T-helper 17 cell (primary cell): ENCODE results near the gene DNAJC2. TPM values are rescaled to one million over a fixed set of nuclear protein-coding genes. Genes with fewer than 3 reads are reported as not detected.

Experiments used
- ATAC-seq: fragments of 150-1000 bp; cut with Tn5 transposase; 2 replicates; pipeline ENCODE4 v1.10.0; 2021; ENCODE audit warnings: mild to moderate bottlenecking, moderate library complexity
- DNase-seq, 3 donors: peaks; one replicate each; pipeline versions ENCODE4 v3.0.0 to v3.0.0-alpha.2; 2020 to 2021
- H3K9me3 ChIP-seq: one replicate; pipeline ENCODE4 v1.7.0; 2013; ENCODE audit warnings: low read length, mild to moderate bottlenecking; ENCODE audit not compliant: control insufficient read depth, poor library complexity, severe bottlenecking
- H3K27ac Mint-ChIP-seq: one replicate; pipeline ENCODE4 v1.8.0; 2022; ENCODE audit warnings: mild to moderate bottlenecking, moderate library complexity, mixed read lengths
- H3K27me3 Mint-ChIP-seq: one replicate; pipeline ENCODE4 v1.8.0; 2022; ENCODE audit warnings: mixed read lengths
- H3K36me3 Mint-ChIP-seq: one replicate; pipeline ENCODE4 v1.8.0; 2022; ENCODE audit warnings: low read depth, mixed read lengths
- H3K4me1 Mint-ChIP-seq: one replicate; pipeline ENCODE4 v1.8.0; 2022; ENCODE audit warnings: mild to moderate bottlenecking, mixed read lengths
- H3K4me3 Mint-ChIP-seq: one replicate; pipeline ENCODE4 v1.8.0; 2022; ENCODE audit warnings: mild to moderate bottlenecking, moderate library complexity, mixed read lengths
- total RNA-seq, 4 donors: library from RNA in 2 of 4; stranded (reverse) in 2 of 4; gene quantifications; one replicate each; pipeline ENCODE4 v1.2.3 and lab custom pipeline; 2022 to 2026

The DNAJC2 gene
- total RNA-seq, 2 donors from 2014 or later, result 56.1 to 65.3 TPM

- peaks cover 2% of the 10 kb centered on the region for H3K36me3 Mint-ChIP-seq
- H3K9me3 ChIP-seq, result no peaks in the 10 kb centered on the region
- DNase-seq (no peak), ATAC-seq (no peak)
- H3K4me3 Mint-ChIP-seq, result no peak overlapping the region
- H3K4me1 Mint-ChIP-seq, result peaks cover 11% of the 10 kb centered on the region
- no peaks in the 10 kb centered on the region for H3K27me3 Mint-ChIP-seq
- no peak overlapping the region for H3K27ac Mint-ChIP-seq
Observed at GRCh38 chr7:103369432-103369831, 24.9 kb upstream of the DNAJC2 start.

- peaks cover 8% of the 10 kb centered on the region for H3K36me3 Mint-ChIP-seq
Observed at GRCh38 chr7:103349805-103350204, 5.2 kb upstream of the DNAJC2 start.

GRCh38 chr7:103348959-103349358 lies 4.4 kb upstream of the DNAJC2 start:
- H3K4me3 Mint-ChIP-seq, result peak overlapping the region; percentile 98
- no peaks in the 10 kb centered on the region for H3K9me3 ChIP-seq
- no peaks in the 10 kb centered on the region for H3K27me3 Mint-ChIP-seq
- H3K27ac Mint-ChIP-seq, result peak overlapping the region; percentile 96
- no peak for DNase-seq
- no peak for ATAC-seq
- peaks cover 45% of the 10 kb centered on the region for H3K4me1 Mint-ChIP-seq
- peaks cover 8% of the 10 kb centered on the region for H3K36me3 Mint-ChIP-seq

More at GRCh38 chr7:103349805-103350204, 5.2 kb upstream of the DNAJC2 start:
- no peaks in the 10 kb centered on the region for H3K27me3 Mint-ChIP-seq
- peaks cover 43% of the 10 kb centered on the region for H3K4me1 Mint-ChIP-seq
- DNase-seq, result no peak
- no peak for ATAC-seq
- H3K9me3 ChIP-seq, result no peaks in the 10 kb centered on the region
- H3K4me3 Mint-ChIP-seq, result peak overlapping the region; percentile 98
- peak overlapping the region; percentile 96 for H3K27ac Mint-ChIP-seq

GRCh38 chr7:103348452-103348851 lies 3.9 kb upstream of the DNAJC2 start:
- H3K27ac Mint-ChIP-seq, result peak overlapping the region; percentile 96
- peak overlapping the region; percentile 98 for H3K4me3 Mint-ChIP-seq
- no peaks in the 10 kb centered on the region for H3K27me3 Mint-ChIP-seq
- H3K36me3 Mint-ChIP-seq, result peaks cover 8% of the 10 kb centered on the region
- H3K9me3 ChIP-seq, result no peaks in the 10 kb centered on the region
- ATAC-seq (no peak), DNase-seq (no peak)
- peaks cover 49% of the 10 kb centered on the region for H3K4me1 Mint-ChIP-seq

GRCh38 chr7:103347507-103348267 lies 3.1 kb upstream of the DNAJC2 start, which contains the start of gene PSMC2:
Gene PSMC2 (plus strand): TSS chr7:103347643. CDS start chr7:103347712, 69 bp downstream.
- peak; percentile 66 for ATAC-seq
- peak within 1 kb of the TSS; percentile 98 for H3K4me3 Mint-ChIP-seq
- peak; percentile 52 to 70 (median 70) for DNase-seq
- no peaks in the 10 kb centered on the region for H3K27me3 Mint-ChIP-seq
- peaks cover 45% of the 10 kb centered on the region for H3K4me1 Mint-ChIP-seq
- H3K27ac Mint-ChIP-seq, result peak within 1 kb of the TSS; percentile 96
- peaks cover 8% of the 10 kb centered on the region for H3K36me3 Mint-ChIP-seq
- H3K9me3 ChIP-seq, result no peaks in the 10 kb centered on the region

DNA sequence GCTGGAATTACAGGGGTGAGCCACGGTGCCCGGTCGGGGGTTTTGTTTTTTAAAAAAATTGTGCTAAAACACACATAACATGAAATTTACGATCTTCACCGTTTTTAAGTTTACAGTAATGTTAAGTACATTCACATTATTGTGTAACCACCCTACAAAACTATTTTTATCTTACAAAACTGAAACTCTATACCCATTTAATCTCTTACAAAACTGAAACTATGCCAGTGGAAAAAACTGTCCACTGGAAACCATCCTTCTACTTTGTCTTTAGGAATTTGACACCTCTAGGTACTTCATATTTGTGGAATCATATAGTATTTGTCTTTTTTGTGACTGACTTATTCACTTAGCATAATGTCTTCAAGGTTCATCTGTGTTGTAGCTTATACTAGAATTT lies 1.8 kb upstream of the DNAJC2 start:
- no peak overlapping the region for H3K27ac Mint-ChIP-seq

GRCh38 chr7:103343758-103344452 lies 662 bp downstream of the DNAJC2 start:
- ATAC-seq, result peak; percentile 41
- Mint-ChIP-seq H3K36me3 (peaks cover 9% of the 10 kb centered on the region), H3K4me1 (peaks cover 45% of the 10 kb centered on the region), H3K27ac (peak overlapping the region; percentile 99), H3K4me3 (peak overlapping the region; percentile 100), H3K27me3 (no peaks in the 10 kb centered on the region)
- H3K9me3 ChIP-seq, result no peaks in the 10 kb centered on the region
- DNase-seq, result peak in 2 of 3 donors; percentile 13 to 19

More for the DNA sequence above, 1.8 kb upstream of the DNAJC2 start:
- Mint-ChIP-seq H3K4me1 (peaks cover 40% of the 10 kb centered on the region), H3K36me3 (peaks cover 6% of the 10 kb centered on the region), H3K4me3 (no peak overlapping the region), H3K27me3 (no peaks in the 10 kb centered on the region)
- ATAC-seq (no peak), DNase-seq (no peak)
- no peaks in the 10 kb centered on the region for H3K9me3 ChIP-seq

DNA sequence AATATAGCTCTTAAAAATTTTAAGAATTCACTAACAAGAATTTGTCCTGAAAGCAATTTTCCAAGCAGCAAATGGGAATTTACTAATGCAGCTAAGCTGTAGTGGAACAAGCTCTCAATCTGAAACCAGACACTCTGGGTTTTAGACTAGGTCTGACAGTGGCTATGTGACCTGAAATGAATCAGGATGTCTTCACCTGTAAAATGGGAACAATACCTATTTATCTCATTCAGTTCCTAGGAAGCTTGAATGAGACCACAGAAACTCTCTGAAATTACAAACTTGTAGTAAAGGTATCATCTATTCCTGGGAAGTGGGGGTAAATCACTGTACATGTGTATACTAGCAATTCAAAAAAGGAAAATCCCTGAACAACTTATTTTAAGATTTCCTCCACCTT lies 1.2 kb downstream of the DNAJC2 start:
- H3K36me3 Mint-ChIP-seq, result peaks cover 9% of the 10 kb centered on the region
- DNase-seq (no peak), ATAC-seq (no peak)
- peaks cover 42% of the 10 kb centered on the region for H3K4me1 Mint-ChIP-seq
- no peaks in the 10 kb centered on the region for H3K9me3 ChIP-seq
- no peaks in the 10 kb centered on the region for H3K27me3 Mint-ChIP-seq
- peak overlapping the region; percentile 100 for H3K4me3 Mint-ChIP-seq
- peak overlapping the region; percentile 99 for H3K27ac Mint-ChIP-seq

- no peaks in the 10 kb centered on the region for H3K9me3 ChIP-seq
- Mint-ChIP-seq H3K4me3 (peak overlapping the region; percentile 9), H3K27me3 (no peaks in the 10 kb centered on the region), H3K4me1 (peaks cover 38% of the 10 kb centered on the region), H3K36me3 (peaks cover 14% of the 10 kb centered on the region), H3K27ac (peak overlapping the region; percentile 99)
- ATAC-seq, result no peak
- DNase-seq, result no peak
Observed at GRCh38 chr7:103341466-103341865, 3.1 kb downstream of the DNAJC2 start.

GRCh38 chr7:103338864-103339263 lies 5.7 kb downstream of the DNAJC2 start:
- H3K9me3 ChIP-seq, result no peaks in the 10 kb centered on the region
- no peaks in the 10 kb centered on the region for H3K27me3 Mint-ChIP-seq
- no peak overlapping the region for H3K4me3 Mint-ChIP-seq
- DNase-seq (no peak), ATAC-seq (no peak)
- H3K27ac Mint-ChIP-seq, result no peak overlapping the region
- H3K4me1 Mint-ChIP-seq, result peaks cover 31% of the 10 kb centered on the region
- peaks cover 14% of the 10 kb centered on the region for H3K36me3 Mint-ChIP-seq

GRCh38 chr7:103336761-103337160 lies 7.8 kb downstream of the DNAJC2 start:
- no peak overlapping the region for H3K27ac Mint-ChIP-seq
- H3K9me3 ChIP-seq, result no peaks in the 10 kb centered on the region
- H3K4me3 Mint-ChIP-seq, result no peak overlapping the region
- peaks cover 25% of the 10 kb centered on the region for H3K4me1 Mint-ChIP-seq
- H3K36me3 Mint-ChIP-seq, result peaks cover 14% of the 10 kb centered on the region
- H3K27me3 Mint-ChIP-seq, result no peaks in the 10 kb centered on the region
- ATAC-seq (no peak), DNase-seq (no peak)

- no peak for DNase-seq
- H3K27ac Mint-ChIP-seq, result peak overlapping the region; percentile 59
- H3K36me3 Mint-ChIP-seq, result no peaks in the 10 kb centered on the region
- H3K27me3 Mint-ChIP-seq, result no peaks in the 10 kb centered on the region
- H3K9me3 ChIP-seq, result no peaks in the 10 kb centered on the region
- peaks cover 6% of the 10 kb centered on the region for H3K4me1 Mint-ChIP-seq
- no peak overlapping the region for H3K4me3 Mint-ChIP-seq
- no peak for ATAC-seq
Observed at GRCh38 chr7:103325744-103326143, 18.8 kb downstream of the DNAJC2 start.

DNA sequence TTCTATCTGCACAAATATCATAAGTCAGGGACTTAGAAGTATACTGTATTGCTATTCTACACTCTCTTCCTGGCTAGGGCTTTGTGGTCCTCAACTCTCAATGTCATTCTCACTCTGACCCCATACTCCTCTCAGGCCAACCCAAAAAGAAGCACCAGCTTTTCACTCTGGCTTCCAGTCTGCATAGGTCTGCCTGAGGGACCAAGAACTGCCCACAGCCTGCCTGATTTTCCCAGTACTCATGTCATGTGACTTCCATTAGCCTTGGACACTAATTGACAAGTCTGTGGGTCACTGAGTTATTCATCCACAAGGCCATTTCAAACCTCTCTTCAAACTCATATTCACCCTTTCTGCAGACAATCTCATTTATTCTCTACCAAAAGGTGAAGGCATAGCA lies 27.6 kb downstream of the DNAJC2 start:
- no peak for DNase-seq
- no peaks in the 10 kb centered on the region for H3K9me3 ChIP-seq
- no peak for ATAC-seq
- peaks cover 10% of the 10 kb centered on the region for H3K36me3 Mint-ChIP-seq
- H3K27me3 Mint-ChIP-seq, result no peaks in the 10 kb centered on the region
- peak overlapping the region; percentile 90 for H3K27ac Mint-ChIP-seq
- H3K4me1 Mint-ChIP-seq, result peaks cover 10% of the 10 kb centered on the region
- no peak overlapping the region for H3K4me3 Mint-ChIP-seq
